Hepatocyte (in vitro differentiated cells): ENCODE data around the gene ADAMTSL1. TPM values are rescaled to one million over a fixed set of nuclear protein-coding genes. Genes with fewer than 3 reads are reported as not detected.

ENCODE experiments used
- DNase-seq: peaks from one replicate; pipeline ENCODE4 v3.0.0-alpha.2; 2016; ENCODE audit warnings: low spot score
- H2AFZ ChIP-seq: fragments of 200-600 bp; sonication (generic); 2 replicates; pipeline ENCODE4 v1.6.0; 2016; ENCODE audit warnings: antibody characterized with exemption, mild to moderate bottlenecking
- H3K27ac ChIP-seq: fragments of 200-600 bp; sonication (generic); 2 replicates; pipeline ENCODE4 v1.5.1; 2016; ENCODE audit warnings: mild to moderate bottlenecking
- H3K27me3 ChIP-seq: fragments of 200-600 bp; sonication (generic); 2 replicates; pipeline ENCODE4 v1.6.1; 2016
- H3K36me3 ChIP-seq: fragments of 200-600 bp; sonication (generic); replicated peaks from 2 replicates; pipeline ENCODE4 v1.5.1; 2016; ENCODE audit warnings: low read depth; ENCODE audit not compliant: insufficient read depth
- H3K4me1 ChIP-seq: fragments of 200-600 bp; sonication (generic); 2 replicates; pipeline ENCODE4 v1.5.1; 2016; ENCODE audit warnings: mild to moderate bottlenecking, moderate library complexity; ENCODE audit not compliant: insufficient read depth
- H3K4me2 ChIP-seq: fragments of 200-600 bp; sonication (generic); 2 replicates; pipeline ENCODE4 v1.6.0; 2016
- H3K4me3 ChIP-seq: fragments of 200-600 bp; sonication (generic); 2 replicates; pipeline ENCODE4 v1.5.1; 2016; ENCODE audit warnings: mild to moderate bottlenecking
- H3K79me2 ChIP-seq: fragments of 200-600 bp; sonication (generic); 2 replicates; pipeline ENCODE4 v1.6.0; 2017; ENCODE audit warnings: mild to moderate bottlenecking
- H3K9me2 ChIP-seq: fragments of 200-600 bp; sonication (generic); replicated peaks from 2 replicates; pipeline ENCODE4 v1.6.0; 2017; ENCODE audit warnings: mild to moderate bottlenecking; ENCODE audit not compliant: insufficient read depth
- H3K9me3 ChIP-seq: fragments of 200-600 bp; sonication (generic); 2 replicates; pipeline ENCODE4 v1.5.1; 2016; ENCODE audit warnings: low read depth, mild to moderate bottlenecking
- H4K20me1 ChIP-seq: fragments of 200-600 bp; sonication (generic); 2 replicates; pipeline ENCODE4 v1.6.0; 2016; ENCODE audit warnings: mild to moderate bottlenecking; ENCODE audit not compliant: insufficient read depth, poor library complexity, severe bottlenecking
- EZH2 ChIP-seq: fragments of 200-600 bp; sonication (generic); IDR thresholded peaks from 2 replicates; pipeline ENCODE4 v1.6.1; 2016; ENCODE audit warnings: antibody characterized with exemption, mild to moderate bottlenecking, borderline replicate concordance
- EZH2phosphoT487 ChIP-seq: fragments of 200-600 bp; sonication (generic); IDR thresholded peaks from one replicate; pipeline ENCODE4 v1.6.1; 2018; ENCODE audit warnings: antibody characterized with exemption, mild to moderate bottlenecking, low read depth, moderate library complexity; ENCODE audit not compliant: unreplicated experiment, severe bottlenecking
- WGBS: methylation state at CpG from one replicate; pipeline ENCODE4 v1.1.6; 2016; ENCODE audit warnings: low lambda C conversion rate; ENCODE audit errors: missing lambda C conversion rate; 5-methylcytosine and 5-hydroxymethylcytosine counted together
- polyA plus RNA-seq: library from polyadenylated mRNA; unstranded; fragments of >200 nt; fragmentation: Nextera tagmentation; extraction: Ambion mirVana; gene quantifications from 2 replicates; pipeline ENCODE4 v1.2.1, GENCODE V29; 2016
- total RNA-seq: library from RNA; depleted of rRNA; stranded (reverse); fragments of >200 nt; gene quantifications from 2 replicates; pipeline ENCODE4 v1.2.3, GENCODE V29; 2014
- TF ChIP-seq, protein P1 (sequence below): fragments of 200-600 bp; sonication (generic); IDR thresholded peaks from 2 replicates; pipeline ENCODE4 v1.5.1; 2016; ENCODE audit warnings: antibody characterized with exemption, mild to moderate bottlenecking; ENCODE audit not compliant: poor library complexity

The ADAMTSL1 gene
- total and polyA plus RNA-seq, 2 experiments from 2014 or later = 7.2 to 24.0 TPM

DNA sequence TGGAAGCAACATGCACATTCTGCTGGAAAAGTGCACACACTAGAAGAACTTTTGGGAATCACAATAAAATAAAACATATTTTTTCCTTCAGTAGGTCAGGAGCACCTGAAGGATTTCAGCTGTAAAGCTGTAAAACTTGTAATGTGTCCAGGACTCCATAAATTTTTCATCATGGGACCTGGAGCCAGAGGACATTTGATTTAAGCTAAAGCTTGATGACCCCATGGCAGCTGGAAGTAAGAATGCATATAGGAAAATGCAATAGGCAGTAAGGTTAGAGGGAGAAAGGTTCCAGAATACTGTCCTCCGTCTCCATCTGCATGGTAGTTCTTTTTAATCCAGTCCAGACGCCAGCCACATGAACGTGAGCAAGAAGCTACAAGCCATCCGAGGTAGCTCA, 166.0 kb downstream of the ADAMTSL1 start:
- no peak overlapping the region for H3K4me3 ChIP-seq
- TF ChIP-seq, protein P1, sequence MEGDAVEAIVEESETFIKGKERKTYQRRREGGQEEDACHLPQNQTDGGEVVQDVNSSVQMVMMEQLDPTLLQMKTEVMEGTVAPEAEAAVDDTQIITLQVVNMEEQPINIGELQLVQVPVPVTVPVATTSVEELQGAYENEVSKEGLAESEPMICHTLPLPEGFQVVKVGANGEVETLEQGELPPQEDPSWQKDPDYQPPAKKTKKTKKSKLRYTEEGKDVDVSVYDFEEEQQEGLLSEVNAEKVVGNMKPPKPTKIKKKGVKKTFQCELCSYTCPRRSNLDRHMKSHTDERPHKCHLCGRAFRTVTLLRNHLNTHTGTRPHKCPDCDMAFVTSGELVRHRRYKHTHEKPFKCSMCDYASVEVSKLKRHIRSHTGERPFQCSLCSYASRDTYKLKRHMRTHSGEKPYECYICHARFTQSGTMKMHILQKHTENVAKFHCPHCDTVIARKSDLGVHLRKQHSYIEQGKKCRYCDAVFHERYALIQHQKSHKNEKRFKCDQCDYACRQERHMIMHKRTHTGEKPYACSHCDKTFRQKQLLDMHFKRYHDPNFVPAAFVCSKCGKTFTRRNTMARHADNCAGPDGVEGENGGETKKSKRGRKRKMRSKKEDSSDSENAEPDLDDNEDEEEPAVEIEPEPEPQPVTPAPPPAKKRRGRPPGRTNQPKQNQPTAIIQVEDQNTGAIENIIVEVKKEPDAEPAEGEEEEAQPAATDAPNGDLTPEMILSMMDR = no peak
- TF ChIP-seq EZH2phosphoT487 = no peak
- TF ChIP-seq EZH2 = no peak
- no peaks in the 10 kb centered on the region for H3K36me3 ChIP-seq
- 93% methylated on average over 4 of the region's 4 CpGs for whole genome bisulfite sequencing
- H3K9me3 ChIP-seq = no peaks in the 10 kb centered on the region
- H3K9me2 ChIP-seq = no peaks in the 10 kb centered on the region
- no peaks in the 10 kb centered on the region for H3K27me3 ChIP-seq
- H3K4me1 ChIP-seq = no peaks in the 10 kb centered on the region
- no peak for DNase-seq
- H3K4me2 ChIP-seq = no peak overlapping the region
- H2AFZ ChIP-seq = no peak overlapping the region
- no peak overlapping the region for H3K27ac ChIP-seq
- no peaks in the 10 kb centered on the region for H3K79me2 ChIP-seq
- H4K20me1 ChIP-seq = no peaks in the 10 kb centered on the region

DNA sequence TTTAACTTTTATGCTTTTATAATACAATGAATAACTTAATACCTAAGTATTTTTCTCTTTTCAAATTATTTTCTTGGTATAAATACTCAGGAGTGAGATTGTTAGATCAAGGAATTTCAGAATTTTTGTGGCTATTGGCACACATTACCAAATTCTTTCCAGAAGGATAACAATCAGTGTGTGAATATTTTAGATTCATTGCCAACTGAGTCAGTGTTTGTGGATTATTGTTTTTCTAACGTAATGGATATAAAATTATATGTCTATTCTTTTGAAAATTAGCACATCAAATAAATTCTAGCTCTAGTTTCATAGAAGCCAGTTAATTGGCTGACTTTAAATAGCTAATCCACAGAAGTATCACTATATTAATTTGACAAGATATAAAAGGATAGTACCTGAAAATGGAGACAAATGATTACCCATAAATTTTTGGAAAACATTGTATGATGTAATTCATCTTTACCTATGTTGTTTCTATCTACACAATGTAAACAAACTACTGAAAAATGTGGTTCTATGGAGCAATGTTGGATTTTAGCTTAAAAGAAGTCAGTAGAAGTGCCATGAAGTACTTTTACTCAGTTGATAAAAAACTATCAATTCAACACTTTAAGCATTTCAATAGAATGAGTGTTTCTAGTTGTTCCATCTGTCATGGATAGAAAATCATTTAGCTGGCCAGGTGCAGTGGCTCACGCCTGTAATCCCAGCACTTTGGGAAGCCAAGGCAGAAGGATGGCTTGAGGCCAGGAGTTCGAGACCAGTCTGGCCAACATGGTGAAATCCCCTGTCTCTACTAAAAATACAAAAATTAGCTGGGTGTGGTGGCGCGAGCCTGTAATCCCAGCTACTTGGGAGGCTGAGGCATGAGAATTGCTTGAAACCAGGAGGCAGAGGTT, 185.1 kb downstream of the ADAMTSL1 start:
- no peak overlapping the region for H3K4me2 ChIP-seq
- no peak for DNase-seq
- H2AFZ ChIP-seq = no peak overlapping the region
- H4K20me1 ChIP-seq = no peaks in the 10 kb centered on the region
- no peaks in the 10 kb centered on the region for H3K79me2 ChIP-seq
- TF ChIP-seq EZH2phosphoT487 (no peak), EZH2 (no peak)
- TF ChIP-seq, protein P1 = no peak
- no peaks in the 10 kb centered on the region for H3K4me1 ChIP-seq
- H3K27me3 ChIP-seq = no peaks in the 10 kb centered on the region
- H3K27ac ChIP-seq = no peak overlapping the region
- H3K4me3 ChIP-seq = no peak overlapping the region
- no peaks in the 10 kb centered on the region for H3K9me2 ChIP-seq
- 94% methylated on average over 5 of the region's 5 CpGs for WGBS
- no peaks in the 10 kb centered on the region for H3K9me3 ChIP-seq
- H3K36me3 ChIP-seq = no peaks in the 10 kb centered on the region

DNA sequence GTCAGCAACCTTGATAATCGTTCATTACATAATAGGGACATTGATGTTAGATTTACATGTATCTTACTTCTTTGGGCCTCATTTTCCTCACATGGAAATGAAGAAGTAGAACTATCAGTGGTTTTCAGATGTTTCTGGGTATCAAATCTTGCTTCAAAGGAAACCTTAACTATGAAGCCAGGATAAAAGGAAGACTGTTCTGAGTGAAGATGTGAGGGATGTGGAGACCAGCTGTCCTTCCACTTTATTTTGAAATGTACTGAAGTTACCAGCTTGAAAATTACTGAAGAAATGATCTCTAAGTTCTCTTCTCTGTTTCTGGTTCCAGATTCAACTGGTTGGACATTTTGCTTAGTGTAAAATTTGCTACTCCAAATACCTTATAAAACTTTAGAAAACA, 186.0 kb downstream of the ADAMTSL1 start:
- Histone ChIP-seq H3K4me2 (no peak overlapping the region), H3K4me3 (no peak overlapping the region), H3K27ac (no peak overlapping the region), H3K27me3 (no peaks in the 10 kb centered on the region), H4K20me1 (no peaks in the 10 kb centered on the region), H2AFZ (no peak overlapping the region), H3K79me2 (no peaks in the 10 kb centered on the region), H3K9me3 (no peaks in the 10 kb centered on the region), H3K4me1 (no peaks in the 10 kb centered on the region), H3K9me2 (no peaks in the 10 kb centered on the region), H3K36me3 (no peaks in the 10 kb centered on the region)
- DNase-seq = no peak
- TF ChIP-seq, protein P1 = no peak
- TF ChIP-seq EZH2 (no peak), EZH2phosphoT487 (no peak)
- WGBS = 97% methylated on average over 1 of the region's 1 CpG
